ENCODE data around the gene ERF.

- TF ChIP-seq EZH2phosphoT487 (IDR thresholded peaks at IDR 0.05; ENCODE audit: insufficient read depth, low read depth) (no peak), EZH2 (IDR thresholded peaks at IDR 0.05; ENCODE audit: insufficient read depth, poor library complexity, severe bottlenecking) (no peak)
Measured at GRCh38 chr19:42219812-42220750, 34.8 kb downstream of the ERF start, which contains the start of gene ZNF526.

Data from GM23248 (cell line).